Measurements from ENCODE around the gene ARVCF.

ARVCF gene

DNA sequence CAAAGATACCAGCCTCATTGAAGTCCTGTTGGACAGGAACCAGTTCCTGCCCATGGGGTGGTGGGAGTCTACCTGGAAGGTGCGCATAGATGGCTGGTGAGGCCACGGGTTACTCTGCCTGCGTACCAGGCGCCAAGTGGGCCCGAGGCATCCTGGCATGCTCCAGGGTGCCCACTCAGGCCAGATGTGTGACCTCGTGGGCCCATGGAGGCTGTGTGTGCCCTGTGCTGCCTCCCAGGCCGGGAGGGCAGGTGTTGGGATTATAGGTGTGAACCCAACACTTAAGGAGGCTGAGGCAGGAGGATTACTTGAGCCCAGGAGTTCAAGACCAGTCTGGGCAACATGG lies 27.3 kb upstream of the ARVCF start:
- Histone ChIP-seq H2AFZ (ENCODE audit: low read depth, low read length) (no peak overlapping the region), H3K4me3 (ENCODE audit: low read length) (no peak overlapping the region), H3K9me3 (ENCODE audit: low read length) (peaks cover 1% of the 10 kb centered on the region), H3K27me3 (ENCODE audit: insufficient read depth, low read length) (no peaks in the 10 kb centered on the region), H3K36me3 (ENCODE audit: insufficient read depth, low read length) (peaks cover 14% of the 10 kb centered on the region), H3K4me1 (ENCODE audit: insufficient read depth, low read length) (no peaks in the 10 kb centered on the region)

DNA sequence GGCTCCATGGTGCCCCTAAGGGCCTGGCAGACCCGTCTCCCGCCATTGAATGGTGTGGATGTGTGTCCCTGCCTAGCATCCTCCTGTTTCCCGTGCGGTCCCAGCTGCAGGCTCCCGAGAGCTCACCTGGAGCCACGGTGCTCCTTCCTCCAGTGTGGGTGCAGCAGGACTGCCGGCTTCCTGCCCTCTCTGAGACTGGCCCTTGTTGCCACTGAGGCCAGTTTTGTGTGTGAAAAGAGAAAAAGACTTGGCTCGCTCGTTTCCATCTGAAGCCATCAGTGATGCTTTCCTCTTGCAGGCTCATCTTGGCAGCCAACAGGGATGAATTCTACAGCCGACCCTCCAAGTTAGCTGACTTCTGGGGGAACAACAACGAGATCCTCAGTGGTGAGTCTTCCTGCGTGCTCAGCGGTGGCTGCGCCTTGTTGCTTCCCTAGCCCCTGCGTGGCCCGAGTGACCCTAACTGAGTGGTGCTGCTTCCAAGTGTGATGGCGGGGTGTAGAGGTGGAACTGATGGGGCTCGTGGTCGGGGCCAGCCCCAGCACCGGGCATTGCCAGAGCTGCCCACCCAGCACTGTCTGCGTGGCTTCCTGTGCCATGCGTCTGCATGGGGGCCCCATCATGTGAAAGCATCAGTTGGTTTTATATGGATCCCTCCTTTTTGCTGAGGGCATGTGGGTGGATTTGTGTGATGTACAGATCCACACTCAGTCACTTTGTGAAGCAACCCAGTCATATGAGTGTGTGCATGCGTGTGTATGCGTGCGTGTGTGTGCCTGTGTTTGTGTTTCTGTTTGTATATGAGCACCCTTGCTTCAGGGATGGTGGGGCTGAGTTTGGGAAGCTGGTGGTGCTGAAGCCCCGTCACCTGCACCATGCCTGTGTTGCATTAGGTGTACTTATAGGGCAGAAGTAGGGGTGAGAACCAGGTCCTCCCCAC lies 26.7 kb upstream of the ARVCF start:
- H2AFZ ChIP-seq (ENCODE audit: low read depth, low read length), result no peak overlapping the region
- H3K27me3 ChIP-seq (ENCODE audit: insufficient read depth, low read length), result no peaks in the 10 kb centered on the region
- H3K36me3 ChIP-seq (ENCODE audit: insufficient read depth, low read length), result peaks cover 14% of the 10 kb centered on the region
- no peaks in the 10 kb centered on the region for H3K4me1 ChIP-seq (ENCODE audit: insufficient read depth, low read length)
- no peak overlapping the region for H3K4me3 ChIP-seq (ENCODE audit: low read length)
- H3K9me3 ChIP-seq (ENCODE audit: low read length), result no peaks in the 10 kb centered on the region

DNA sequence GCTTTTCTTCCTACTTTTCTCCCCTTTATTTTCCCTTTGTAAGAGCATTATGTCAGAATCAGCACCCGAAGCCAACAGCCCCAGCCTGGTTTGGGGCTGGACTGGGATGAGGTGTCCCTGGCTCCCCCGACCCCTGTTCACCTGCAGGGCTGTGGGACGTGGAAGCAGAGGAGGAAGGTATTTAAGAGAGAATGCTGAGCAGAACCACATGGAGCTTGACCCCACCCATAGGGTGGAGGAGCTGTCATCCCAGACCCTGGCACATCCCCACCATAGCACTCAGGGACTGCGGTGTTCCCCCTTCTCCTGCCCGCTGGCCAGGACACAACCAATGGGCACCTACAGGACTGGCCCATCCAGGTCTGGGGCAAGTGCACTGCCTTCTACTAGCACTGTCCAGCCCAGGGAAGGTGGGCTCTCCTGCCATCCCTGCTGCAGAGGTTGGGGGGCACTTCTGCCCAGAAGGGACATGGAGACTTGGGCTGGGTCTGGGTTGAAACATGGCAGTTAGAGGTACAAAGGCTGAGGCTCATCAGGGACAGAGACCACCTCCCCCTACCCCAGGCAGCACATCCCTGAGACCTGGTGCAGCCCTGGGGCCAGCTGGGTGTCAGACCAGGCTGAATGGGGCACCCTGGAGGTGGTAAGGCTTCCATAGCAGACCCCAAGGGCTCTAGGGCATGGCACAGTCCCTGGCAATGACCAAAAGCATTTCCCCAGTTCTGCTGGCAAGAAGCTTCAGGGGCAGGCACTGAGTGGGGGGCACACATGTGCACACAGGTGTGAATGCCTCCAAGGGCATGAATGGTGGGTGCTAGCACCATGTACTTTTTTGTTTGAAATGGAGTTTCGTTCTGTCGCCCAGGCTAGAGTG lies 23.9 kb upstream of the ARVCF start:
- peaks cover 14% of the 10 kb centered on the region for H3K36me3 ChIP-seq (ENCODE audit: insufficient read depth, low read length)
- no peaks in the 10 kb centered on the region for H3K27me3 ChIP-seq (ENCODE audit: insufficient read depth, low read length)
- H2AFZ ChIP-seq (ENCODE audit: low read depth, low read length), result no peak overlapping the region
- H3K9me3 ChIP-seq (ENCODE audit: low read length), result no peaks in the 10 kb centered on the region
- no peak overlapping the region for H3K4me3 ChIP-seq (ENCODE audit: low read length)
- no peaks in the 10 kb centered on the region for H3K4me1 ChIP-seq (ENCODE audit: insufficient read depth, low read length)

DNA sequence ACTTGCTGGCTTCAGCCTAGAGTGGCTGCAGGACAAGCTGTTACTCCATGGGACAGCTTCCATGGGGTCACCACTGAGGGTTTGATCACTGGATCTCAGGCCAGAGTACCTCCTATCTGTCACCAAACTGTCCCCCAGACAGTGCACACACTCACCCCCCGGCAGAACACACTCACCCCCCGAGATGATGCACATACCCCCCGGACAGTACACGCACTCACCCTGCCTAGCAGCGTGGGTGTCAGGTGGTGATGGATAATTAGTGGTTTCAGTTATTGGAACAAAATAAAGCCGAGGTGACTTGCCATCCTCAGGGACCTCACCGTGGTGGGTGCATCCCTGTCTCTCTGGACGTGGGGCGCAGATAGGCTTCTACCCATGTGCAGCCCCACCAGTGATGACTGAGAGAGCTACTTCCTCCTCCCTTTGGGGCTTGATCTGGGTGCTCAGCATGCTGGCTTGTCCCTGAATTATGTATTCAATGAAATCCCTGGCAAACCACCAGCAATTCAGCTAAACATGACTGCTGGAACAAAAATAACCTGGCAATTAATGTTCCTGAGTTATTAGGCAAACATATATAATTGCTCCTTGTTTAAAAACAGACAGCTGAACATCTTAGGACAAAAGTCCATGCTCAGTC lies 23.2 kb upstream of the ARVCF start:
- H3K36me3 ChIP-seq (ENCODE audit: insufficient read depth, low read length), result peaks cover 13% of the 10 kb centered on the region
- H3K9me3 ChIP-seq (ENCODE audit: low read length), result no peaks in the 10 kb centered on the region

DNA sequence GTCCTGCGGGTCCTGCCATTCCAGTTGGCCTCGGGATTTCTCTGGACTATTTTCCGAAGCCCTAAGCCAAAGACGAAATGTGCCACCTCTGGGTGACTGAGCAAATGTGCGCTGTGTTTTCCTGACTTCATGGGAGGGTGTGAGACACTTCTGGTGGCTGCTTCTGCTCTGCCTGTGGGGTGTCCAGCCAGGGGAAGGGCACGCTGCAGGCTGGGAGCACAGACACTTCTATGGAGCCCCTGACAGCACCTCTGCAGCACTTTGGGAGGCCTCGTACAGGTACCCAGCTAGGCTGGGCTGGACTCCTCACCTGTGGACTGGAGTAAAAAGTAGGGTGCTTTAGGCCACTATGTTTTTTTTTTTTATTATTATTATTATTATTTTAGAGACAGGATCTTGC lies 22.0 kb upstream of the ARVCF start:
- Histone ChIP-seq H2AFZ (ENCODE audit: low read depth, low read length) (no peak overlapping the region), H3K4me3 (ENCODE audit: low read length) (no peak overlapping the region), H3K9me3 (ENCODE audit: low read length) (no peaks in the 10 kb centered on the region), H3K27me3 (ENCODE audit: insufficient read depth, low read length) (no peaks in the 10 kb centered on the region), H3K4me1 (ENCODE audit: insufficient read depth, low read length) (no peaks in the 10 kb centered on the region), H3K36me3 (ENCODE audit: insufficient read depth, low read length) (peaks cover 8% of the 10 kb centered on the region)

More for the DNA sequence above, 23.2 kb upstream of the ARVCF start:
- Histone ChIP-seq H3K4me3 (ENCODE audit: low read length) (no peak overlapping the region), H3K4me1 (ENCODE audit: insufficient read depth, low read length) (no peaks in the 10 kb centered on the region), H3K27me3 (ENCODE audit: insufficient read depth, low read length) (no peaks in the 10 kb centered on the region), H2AFZ (ENCODE audit: low read depth, low read length) (no peak overlapping the region)

DNA sequence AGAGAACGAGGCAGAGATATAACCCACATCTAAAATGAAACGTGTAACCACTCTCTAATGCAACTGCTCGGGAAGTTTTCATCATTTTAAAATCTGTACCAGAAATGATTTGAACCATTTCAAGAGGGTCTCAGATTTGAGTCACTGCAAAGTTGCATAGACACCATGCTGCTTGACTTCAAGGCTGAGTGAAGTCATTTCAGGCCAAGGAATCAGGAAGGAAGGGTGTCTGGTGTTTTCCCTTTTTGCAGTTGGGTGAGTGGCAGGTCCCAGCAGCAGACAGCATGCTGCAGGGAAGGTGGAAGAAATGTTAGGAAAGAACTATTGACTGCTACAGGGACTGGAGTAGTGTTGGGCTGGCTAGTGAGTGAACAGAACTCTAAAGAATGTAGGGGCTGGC lies 20.8 kb upstream of the ARVCF start:
- Histone ChIP-seq H2AFZ (ENCODE audit: low read depth, low read length) (no peak overlapping the region), H3K4me3 (ENCODE audit: low read length) (no peak overlapping the region), H3K4me1 (ENCODE audit: insufficient read depth, low read length) (no peaks in the 10 kb centered on the region), H3K9me3 (ENCODE audit: low read length) (no peaks in the 10 kb centered on the region), H3K36me3 (ENCODE audit: insufficient read depth, low read length) (peaks cover 4% of the 10 kb centered on the region), H3K27me3 (ENCODE audit: insufficient read depth, low read length) (no peaks in the 10 kb centered on the region)

DNA sequence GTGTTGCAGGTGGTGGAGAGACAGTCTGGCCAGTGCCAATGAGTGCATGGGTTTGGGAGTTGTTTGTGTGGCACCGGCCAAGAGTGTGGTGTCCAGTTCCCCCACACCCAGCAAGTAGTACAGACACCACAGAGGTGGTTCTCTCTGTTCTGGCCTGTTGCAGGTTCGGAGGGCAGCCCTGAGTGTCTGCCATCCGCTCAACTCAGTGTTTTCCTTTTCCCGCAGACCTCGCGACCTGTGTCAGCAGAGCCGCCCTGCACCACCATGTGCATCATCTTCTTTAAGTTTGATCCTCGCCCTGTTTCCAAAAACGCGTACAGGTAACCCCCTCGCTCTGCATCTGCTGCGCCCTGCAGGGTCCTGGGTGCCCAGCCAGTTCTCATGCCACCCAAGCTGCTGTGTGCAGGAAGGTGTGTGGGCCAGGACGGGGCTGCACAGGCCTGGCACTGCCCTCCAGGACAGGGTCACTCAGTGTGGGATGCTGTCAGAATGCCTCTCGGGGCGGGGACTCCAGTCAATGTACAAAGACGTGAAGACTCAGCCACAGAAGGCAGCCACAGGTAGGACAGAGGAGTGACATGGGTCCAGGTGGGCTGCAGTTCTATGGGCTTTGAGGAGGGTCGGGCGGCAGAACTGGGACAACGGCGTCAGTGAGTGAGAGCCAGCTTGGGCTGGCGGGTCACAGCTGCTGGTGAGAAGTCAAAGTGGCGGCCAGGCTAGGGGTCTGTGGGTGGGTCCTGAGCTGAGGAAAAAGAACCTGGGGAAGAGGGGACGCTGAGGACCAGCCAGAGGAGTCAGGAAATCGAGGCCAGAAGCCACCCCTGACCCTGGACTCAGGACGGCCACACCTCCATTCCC lies 20.1 kb upstream of the ARVCF start:
- Histone ChIP-seq H3K36me3 (ENCODE audit: insufficient read depth, low read length) (peaks cover 4% of the 10 kb centered on the region), H3K4me1 (ENCODE audit: insufficient read depth, low read length) (no peaks in the 10 kb centered on the region), H2AFZ (ENCODE audit: low read depth, low read length) (no peak overlapping the region), H3K4me3 (ENCODE audit: low read length) (no peak overlapping the region), H3K27me3 (ENCODE audit: insufficient read depth, low read length) (no peaks in the 10 kb centered on the region), H3K9me3 (ENCODE audit: low read length) (no peaks in the 10 kb centered on the region)

DNA sequence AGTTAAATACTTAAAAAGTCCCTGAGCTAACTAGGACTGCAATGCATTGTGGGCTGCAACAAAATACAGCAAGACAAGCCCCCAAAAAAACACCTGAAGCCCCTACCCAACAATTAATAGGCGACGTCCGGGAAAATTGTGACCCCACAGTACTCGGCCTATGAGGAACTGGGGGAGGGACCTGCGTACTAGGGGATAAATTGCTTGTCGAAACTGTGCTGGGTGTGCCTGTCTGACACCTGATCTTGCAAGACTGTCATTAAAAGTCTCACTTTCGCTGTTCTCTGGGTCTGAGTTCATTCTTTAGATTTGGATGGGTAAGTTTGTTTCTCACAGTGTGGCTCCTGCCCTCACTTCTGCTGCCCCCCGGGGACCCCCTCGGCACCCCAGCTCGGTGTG lies 19.5 kb upstream of the ARVCF start:
- Histone ChIP-seq H3K27me3 (ENCODE audit: insufficient read depth, low read length) (no peaks in the 10 kb centered on the region), H2AFZ (ENCODE audit: low read depth, low read length) (no peak overlapping the region), H3K9me3 (ENCODE audit: low read length) (no peaks in the 10 kb centered on the region), H3K4me3 (ENCODE audit: low read length) (no peak overlapping the region), H3K4me1 (ENCODE audit: insufficient read depth, low read length) (no peaks in the 10 kb centered on the region), H3K36me3 (ENCODE audit: insufficient read depth, low read length) (peaks cover 4% of the 10 kb centered on the region)

DNA sequence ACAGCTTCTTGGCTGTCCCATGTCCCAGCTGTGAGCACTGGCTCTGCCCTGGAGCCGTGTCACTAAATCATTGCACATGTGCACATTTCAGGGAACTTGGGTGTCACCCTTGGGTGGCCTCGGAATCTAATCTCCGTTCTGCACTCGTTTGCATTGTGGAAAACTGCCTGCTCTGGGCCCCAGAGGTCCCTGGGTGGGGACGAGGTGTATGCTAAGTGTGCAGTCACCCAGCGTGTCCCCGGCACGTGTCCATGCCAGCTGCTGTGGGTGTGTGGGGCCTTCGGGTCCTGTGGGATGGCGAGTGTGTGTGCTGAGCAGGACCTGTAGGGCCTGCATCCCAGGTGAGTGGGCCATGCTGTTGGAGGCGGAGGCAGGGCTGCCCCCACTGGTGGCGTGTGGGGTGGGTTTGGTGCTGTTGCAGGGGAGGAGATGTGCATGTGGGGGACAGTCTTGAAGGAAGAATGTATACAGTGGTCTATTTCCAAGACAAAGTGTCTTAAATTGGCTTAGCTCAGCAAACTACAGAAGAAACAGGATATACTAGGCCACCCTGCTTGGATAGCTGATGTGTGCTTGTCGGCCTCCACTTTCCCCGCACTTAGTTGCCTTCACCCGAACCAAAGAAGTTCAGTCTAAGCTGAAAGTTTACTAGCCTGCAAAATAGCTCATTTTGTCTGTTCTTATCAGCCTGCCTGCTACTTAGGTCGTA lies 18.9 kb upstream of the ARVCF start:
- Histone ChIP-seq H3K4me3 (ENCODE audit: low read length) (no peak overlapping the region), H3K27me3 (ENCODE audit: insufficient read depth, low read length) (no peaks in the 10 kb centered on the region), H3K4me1 (ENCODE audit: insufficient read depth, low read length) (no peaks in the 10 kb centered on the region), H3K36me3 (ENCODE audit: insufficient read depth, low read length) (no peaks in the 10 kb centered on the region), H3K9me3 (ENCODE audit: low read length) (no peaks in the 10 kb centered on the region), H2AFZ (ENCODE audit: low read depth, low read length) (no peak overlapping the region)

DNA sequence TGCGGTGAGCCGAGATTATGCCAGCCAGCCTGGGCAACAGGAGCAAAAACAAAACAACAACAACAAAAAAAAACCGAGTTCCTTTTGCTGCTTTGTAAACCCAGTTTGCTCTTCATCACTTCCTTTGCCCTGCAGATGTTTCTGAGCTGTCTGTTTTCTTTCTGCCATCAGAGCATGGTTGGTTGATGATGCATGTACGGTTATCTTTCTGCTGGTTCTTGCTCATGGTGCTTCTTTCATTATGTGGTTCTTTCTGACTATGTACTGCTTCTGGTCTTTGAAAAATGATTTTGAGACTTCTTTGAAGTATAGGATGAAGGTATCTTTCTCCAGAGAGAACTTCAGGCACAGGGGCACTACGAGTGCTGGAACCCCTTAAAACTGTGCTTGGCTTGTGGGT lies 17.5 kb upstream of the ARVCF start:
- no peaks in the 10 kb centered on the region for H3K36me3 ChIP-seq (ENCODE audit: insufficient read depth, low read length)
- no peaks in the 10 kb centered on the region for H3K9me3 ChIP-seq (ENCODE audit: low read length)

DNA sequence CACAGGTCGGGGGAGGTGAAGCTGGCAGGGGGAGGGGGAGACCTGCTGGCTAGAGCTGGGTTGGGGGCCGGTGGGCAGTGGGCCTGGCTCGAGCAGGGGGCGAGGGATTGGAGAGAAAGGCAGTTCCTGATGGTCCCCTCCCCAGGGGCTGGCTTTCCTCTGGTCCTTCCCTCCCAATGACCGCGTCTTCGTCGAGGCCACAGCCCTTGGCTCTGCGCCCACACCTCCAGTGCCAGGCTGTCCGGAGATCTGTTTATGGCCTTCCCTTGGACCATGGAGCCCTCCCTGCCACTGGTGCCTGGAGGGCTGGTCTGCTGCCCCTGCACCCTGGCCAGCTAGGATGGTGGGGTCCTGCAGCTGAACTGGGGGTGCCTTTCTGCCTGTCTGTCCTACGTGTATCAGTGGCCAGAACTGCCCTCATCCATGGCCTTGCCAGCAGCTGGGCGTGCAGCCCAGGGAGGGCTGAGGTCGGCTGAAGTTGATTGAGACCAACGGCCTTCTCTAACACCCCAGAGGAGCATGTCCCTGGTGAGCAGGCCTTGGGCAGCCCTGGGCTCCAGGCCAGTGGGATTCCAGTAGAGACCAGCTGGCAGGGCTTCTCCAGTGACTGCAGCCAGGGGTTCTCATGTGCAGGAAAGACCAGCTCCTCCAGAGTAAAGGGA lies 16.6 kb upstream of the ARVCF start:
- no peaks in the 10 kb centered on the region for H3K27me3 ChIP-seq (ENCODE audit: insufficient read depth, low read length)
- no peak overlapping the region for H2AFZ ChIP-seq (ENCODE audit: low read depth, low read length)
- no peaks in the 10 kb centered on the region for H3K4me1 ChIP-seq (ENCODE audit: insufficient read depth, low read length)

More for the DNA sequence above, 17.5 kb upstream of the ARVCF start:
- Histone ChIP-seq H3K4me3 (ENCODE audit: low read length) (no peak overlapping the region), H3K27me3 (ENCODE audit: insufficient read depth, low read length) (no peaks in the 10 kb centered on the region), H3K4me1 (ENCODE audit: insufficient read depth, low read length) (no peaks in the 10 kb centered on the region), H2AFZ (ENCODE audit: low read depth, low read length) (no peak overlapping the region)

More for the DNA sequence above, 16.6 kb upstream of the ARVCF start:
- Histone ChIP-seq H3K36me3 (ENCODE audit: insufficient read depth, low read length) (no peaks in the 10 kb centered on the region), H3K4me3 (ENCODE audit: low read length) (no peak overlapping the region), H3K9me3 (ENCODE audit: low read length) (no peaks in the 10 kb centered on the region)
